Stimulated activated CD8-positive, alpha-beta memory T cell treated with anti-CD3 and anti-CD28 coated beads, Interleukin-15, amount 100 ng/mL, for 4 hours (primary cell): ENCODE results near the gene LPP.

Experiments
- DNase-seq, 2 donors: peaks; one replicate each; pipeline ENCODE4 v3.0.0-alpha.2; 2020; ENCODE audit warnings: low read depth in 2 of 2

The LPP gene

GRCh38 chr3:188299068-188299467 lies 145.1 kb downstream of the LPP start:
- no peak for DNase-seq

GRCh38 chr3:188299708-188300107 lies 145.8 kb downstream of the LPP start:
- no peak for DNase-seq

- DNase-seq: no peak
These were observed 147.2 kb downstream of the LPP start for GRCh38 chr3:188301147-188301546.

GRCh38 chr3:188303286-188303799 lies 149.4 kb downstream of the LPP start:
- DNase-seq: no peak

GRCh38 chr3:188303823-188304222 lies 149.9 kb downstream of the LPP start:
- DNase-seq: no peak

- DNase-seq: no peak
These were observed 150.5 kb downstream of the LPP start for GRCh38 chr3:188304501-188304900.

GRCh38 chr3:188305220-188305619 lies 151.3 kb downstream of the LPP start:
- DNase-seq: no peak

- DNase-seq: no peak
These were observed 152.6 kb downstream of the LPP start for GRCh38 chr3:188306435-188307005.

GRCh38 chr3:188309437-188310269 lies 155.7 kb downstream of the LPP start:
- DNase-seq: no peak

GRCh38 chr3:188310270-188310710 lies 156.3 kb downstream of the LPP start:
- no peak for DNase-seq

- no peak for DNase-seq
These were observed 161.6 kb downstream of the LPP start for GRCh38 chr3:188315553-188315952.

- DNase-seq: no peak
These were observed 162.2 kb downstream of the LPP start for GRCh38 chr3:188316021-188316722.

GRCh38 chr3:188316723-188317070 lies 162.7 kb downstream of the LPP start:
- DNase-seq: no peak

GRCh38 chr3:188319569-188319968 lies 165.6 kb downstream of the LPP start:
- DNase-seq: no peak

- DNase-seq: no peak
These were observed 166.8 kb downstream of the LPP start for GRCh38 chr3:188320757-188321156.

- no peak for DNase-seq
These were observed 167.3 kb downstream of the LPP start for GRCh38 chr3:188321258-188321657.

- DNase-seq: no peak
These were observed 168.4 kb downstream of the LPP start for GRCh38 chr3:188322135-188322887.

- DNase-seq: peak in 1 of 2 donors; percentile 40
These were observed 169.3 kb downstream of the LPP start for GRCh38 chr3:188323067-188323842.

GRCh38 chr3:188326111-188326510 lies 172.2 kb downstream of the LPP start:
- DNase-seq: no peak

GRCh38 chr3:188326968-188327367 lies 173.0 kb downstream of the LPP start:
- no peak for DNase-seq

- DNase-seq: no peak
These were observed 173.5 kb downstream of the LPP start for GRCh38 chr3:188327433-188327832.
